ENCODE data around the gene MRAP. TPM values are rescaled to one million over a fixed set of nuclear protein-coding genes. Genes with fewer than 3 reads are reported as not detected.

MRAP gene
- total and polyA plus RNA-seq, 9 donors, result 0.58 to 67.5 (median 2.3) TPM; not detected in 1

GRCh38 chr21:32338209-32338921 lies 39.7 kb downstream of the MRAP start:
- Histone ChIP-seq H3K4me1 (ENCODE audit: insufficient read depth) (no peaks in the 10 kb centered on the region), H3K36me3 (no peaks in the 10 kb centered on the region), H3K9me3 (no peaks in the 10 kb centered on the region), H3K27me3 (no peaks in the 10 kb centered on the region), H3K4me3 (no peak overlapping the region), H3K27ac (no peak overlapping the region)
- WGBS, 3 donors, result 92 to 95% (median 93%) methylated on average over 23 of the region's 23 CpGs
- peak in 1 of 5 donors; percentile 4 for DNase-seq
- TF ChIP-seq CTCF (IDR thresholded peaks at IDR 0.05) (no peak), POLR2A (IDR thresholded peaks at IDR 0.05) (no peak), EP300 (IDR thresholded peaks at IDR 0.05) (no peak)
- intact Hi-C loops (cut with DNase I), result no loop called here

GRCh38 chr21:32340863-32341848 lies 42.5 kb downstream of the MRAP start:
- Histone ChIP-seq H3K27me3 (no peaks in the 10 kb centered on the region), H3K27ac (no peak overlapping the region), H3K4me3 (no peak overlapping the region), H3K36me3 (peaks cover 5% of the 10 kb centered on the region), H3K4me1 (ENCODE audit: insufficient read depth) (no peaks in the 10 kb centered on the region), H3K9me3 (no peaks in the 10 kb centered on the region)
- TF ChIP-seq CTCF (IDR thresholded peaks at IDR 0.05) (no peak), EP300 (IDR thresholded peaks at IDR 0.05) (no peak), POLR2A (IDR thresholded peaks at IDR 0.05) (no peak)
- no peak for DNase-seq
- intact Hi-C loops (cut with DNase I), result no loop called here
- 67 to 69% (median 67%) methylated on average over 12 of the region's 12 CpGs for WGBS, 3 donors

- H3K27me3 ChIP-seq, result no peaks in the 10 kb centered on the region
- peaks cover 5% of the 10 kb centered on the region for H3K36me3 ChIP-seq
- H3K4me1 ChIP-seq (ENCODE audit: insufficient read depth), result no peaks in the 10 kb centered on the region
- H3K27ac ChIP-seq, result no peak overlapping the region
- no peak overlapping the region for H3K4me3 ChIP-seq
- no peak for DNase-seq
- no peak for TF ChIP-seq POLR2A (IDR thresholded peaks at IDR 0.05)
- no peak for TF ChIP-seq CTCF (IDR thresholded peaks at IDR 0.05)
- TF ChIP-seq EP300 (IDR thresholded peaks at IDR 0.05), result no peak
- intact Hi-C loops (cut with DNase I), result no loop called here
- 95 to 97% (median 96%) methylated on average over 14 of the region's 14 CpGs for WGBS, 3 donors
- no peaks in the 10 kb centered on the region for H3K9me3 ChIP-seq
Observed at GRCh38 chr21:32346951-32347350, 48.3 kb downstream of the MRAP start.

- no peak for DNase-seq
- intact Hi-C loops (cut with DNase I), result no loop called here
- Histone ChIP-seq H3K4me1 (ENCODE audit: insufficient read depth) (no peaks in the 10 kb centered on the region), H3K27ac (no peak overlapping the region), H3K4me3 (no peak overlapping the region), H3K9me3 (no peaks in the 10 kb centered on the region), H3K36me3 (peaks cover 5% of the 10 kb centered on the region), H3K27me3 (no peaks in the 10 kb centered on the region)
- 94 to 98% (median 95%) methylated on average over 12 of the region's 12 CpGs for WGBS, 3 donors
- no peak for TF ChIP-seq CTCF (IDR thresholded peaks at IDR 0.05)
- TF ChIP-seq EP300 (IDR thresholded peaks at IDR 0.05), result no peak
- TF ChIP-seq POLR2A (IDR thresholded peaks at IDR 0.05), result no peak
Observed at GRCh38 chr21:32347351-32347750, 48.7 kb downstream of the MRAP start.
